ENCODE measurements around the gene ATG9B. TPM values are rescaled to one million over a fixed set of nuclear protein-coding genes. Genes with fewer than 3 reads are reported as not detected.
A peak's percentile ranks its signal among the peaks of the same experiment; 100 is the strongest.

ATG9B gene, protein sequence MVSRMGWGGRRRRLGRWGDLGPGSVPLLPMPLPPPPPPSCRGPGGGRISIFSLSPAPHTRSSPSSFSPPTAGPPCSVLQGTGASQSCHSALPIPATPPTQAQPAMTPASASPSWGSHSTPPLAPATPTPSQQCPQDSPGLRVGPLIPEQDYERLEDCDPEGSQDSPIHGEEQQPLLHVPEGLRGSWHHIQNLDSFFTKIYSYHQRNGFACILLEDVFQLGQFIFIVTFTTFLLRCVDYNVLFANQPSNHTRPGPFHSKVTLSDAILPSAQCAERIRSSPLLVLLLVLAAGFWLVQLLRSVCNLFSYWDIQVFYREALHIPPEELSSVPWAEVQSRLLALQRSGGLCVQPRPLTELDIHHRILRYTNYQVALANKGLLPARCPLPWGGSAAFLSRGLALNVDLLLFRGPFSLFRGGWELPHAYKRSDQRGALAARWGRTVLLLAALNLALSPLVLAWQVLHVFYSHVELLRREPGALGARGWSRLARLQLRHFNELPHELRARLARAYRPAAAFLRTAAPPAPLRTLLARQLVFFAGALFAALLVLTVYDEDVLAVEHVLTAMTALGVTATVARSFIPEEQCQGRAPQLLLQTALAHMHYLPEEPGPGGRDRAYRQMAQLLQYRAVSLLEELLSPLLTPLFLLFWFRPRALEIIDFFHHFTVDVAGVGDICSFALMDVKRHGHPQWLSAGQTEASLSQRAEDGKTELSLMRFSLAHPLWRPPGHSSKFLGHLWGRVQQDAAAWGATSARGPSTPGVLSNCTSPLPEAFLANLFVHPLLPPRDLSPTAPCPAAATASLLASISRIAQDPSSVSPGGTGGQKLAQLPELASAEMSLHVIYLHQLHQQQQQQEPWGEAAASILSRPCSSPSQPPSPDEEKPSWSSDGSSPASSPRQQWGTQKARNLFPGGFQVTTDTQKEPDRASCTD
- 25.8 TPM for total RNA-seq

DNA sequence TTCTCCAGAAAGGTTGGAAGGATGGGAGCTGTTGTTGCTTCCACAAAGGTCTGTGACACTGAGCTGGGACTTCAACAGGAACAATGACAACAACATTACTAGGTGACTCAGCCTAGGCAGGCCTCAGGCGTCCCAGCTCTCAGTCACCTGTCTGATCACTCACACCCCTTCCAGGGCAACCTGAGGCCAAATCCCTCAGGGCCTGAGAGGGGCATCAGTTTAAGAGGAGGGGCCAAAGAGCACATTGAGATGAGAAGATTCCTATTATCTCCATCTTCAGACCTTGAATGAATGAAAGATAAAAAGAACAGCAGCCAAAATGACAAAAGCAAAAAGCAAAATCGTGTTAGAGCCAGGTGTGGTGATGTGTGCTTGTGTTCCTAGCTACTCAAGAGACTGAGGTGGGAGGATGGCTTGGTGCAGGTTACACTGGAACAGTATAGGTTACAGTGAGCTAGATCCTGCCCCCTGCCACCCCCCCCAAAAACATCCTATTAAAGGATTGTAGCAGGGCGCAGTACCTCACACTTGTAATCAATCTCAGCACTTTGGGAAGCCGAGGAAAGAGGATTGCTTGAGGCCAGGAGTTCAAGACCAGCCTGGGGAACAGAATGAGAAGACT is at the start of gene ATG9B:
Gene ATG9B, minus strand, starts transcription at position 60 of the 622 bp plus-strand sequence. CDS start 71 bp downstream, outside the sequence.
- DNase-seq, result no peak

GRCh38 chr7:151073990-151074389 is 49.7 kb upstream of the ATG9B start:
- DNase-seq, result no peak

DNA sequence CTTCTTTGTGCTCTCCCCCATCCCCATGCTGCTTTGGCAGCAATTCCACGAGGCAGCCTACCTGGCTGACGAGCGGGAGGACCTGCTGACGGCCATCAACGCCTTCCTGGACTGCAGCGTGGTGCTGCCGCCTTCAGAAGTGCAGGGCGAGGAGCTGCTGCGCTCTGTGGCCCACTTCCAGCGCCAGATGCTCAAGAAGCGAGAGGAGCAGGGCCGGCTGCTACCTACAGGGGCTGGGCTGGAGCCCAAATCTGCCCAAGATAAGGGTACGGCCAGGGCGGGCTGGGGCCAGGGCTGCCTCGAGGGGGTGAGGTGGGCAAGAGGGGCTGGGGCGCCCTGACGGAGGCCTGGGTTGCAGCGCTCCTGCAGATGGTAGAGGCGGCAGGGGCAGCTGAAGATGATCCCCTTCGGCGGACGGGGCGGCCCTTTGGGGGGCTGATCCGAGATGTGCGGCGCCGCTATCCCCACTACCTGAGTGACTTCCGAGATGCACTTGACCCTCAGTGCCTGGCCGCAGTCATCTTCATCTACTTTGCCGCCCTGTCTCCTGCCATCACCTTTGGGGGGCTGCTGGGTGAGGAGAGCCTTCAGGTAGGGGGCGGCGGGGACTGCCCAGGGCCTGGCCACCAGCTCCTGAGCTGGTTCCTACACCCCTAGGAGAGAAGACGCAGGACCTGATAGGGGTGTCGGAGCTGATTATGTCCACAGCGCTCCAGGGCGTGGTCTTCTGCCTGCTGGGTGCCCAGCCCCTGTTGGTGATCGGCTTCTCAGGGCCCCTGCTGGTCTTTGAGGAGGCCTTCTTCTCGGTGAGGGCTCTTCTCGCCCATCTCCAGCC is 47.0 kb upstream of the ATG9B start:
- DNase-seq, result no peak

- DNase-seq, result no peak
Measured at GRCh38 chr7:151070574-151070960, 46.3 kb upstream of the ATG9B start.

GRCh38 chr7:151069841-151070573 is 45.7 kb upstream of the ATG9B start:
- no peak for DNase-seq

DNA sequence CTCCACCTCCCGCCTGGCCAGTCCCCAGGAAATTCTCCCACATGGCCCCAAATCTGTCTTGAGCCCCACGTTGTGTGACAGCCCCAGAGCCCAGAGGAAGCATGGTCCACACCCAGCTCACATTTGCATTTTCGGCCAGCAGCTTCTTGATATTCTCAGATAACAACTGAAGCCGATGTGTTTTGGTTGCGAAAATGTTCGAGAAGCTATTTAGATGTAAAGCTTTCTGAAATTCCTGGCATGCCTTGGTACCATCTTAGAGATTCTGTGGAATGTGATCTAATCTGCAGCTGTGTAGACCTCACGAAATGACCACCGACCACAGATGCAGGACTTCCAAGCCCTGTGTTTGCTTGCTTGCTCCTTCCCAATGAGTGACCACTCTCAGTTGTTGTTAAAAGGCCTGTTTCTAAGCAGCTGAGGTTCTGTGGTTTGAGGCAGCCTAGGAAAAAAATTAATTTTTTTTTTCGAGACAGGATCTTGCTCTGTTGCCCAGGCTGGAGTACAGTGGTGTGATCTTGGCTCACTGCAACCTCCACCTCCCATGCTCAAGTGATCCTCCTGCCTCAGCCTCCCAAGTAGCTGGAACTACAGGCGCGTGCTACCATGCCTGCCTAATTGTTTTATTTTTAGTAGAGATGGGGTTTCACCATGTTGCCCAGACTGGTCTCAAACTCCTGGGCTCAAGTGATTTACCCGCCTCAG is 43.9 kb upstream of the ATG9B start:
- no peak for DNase-seq

GRCh38 chr7:151066273-151066974 is 42.1 kb upstream of the ATG9B start:
- DNase-seq, result no peak

DNA sequence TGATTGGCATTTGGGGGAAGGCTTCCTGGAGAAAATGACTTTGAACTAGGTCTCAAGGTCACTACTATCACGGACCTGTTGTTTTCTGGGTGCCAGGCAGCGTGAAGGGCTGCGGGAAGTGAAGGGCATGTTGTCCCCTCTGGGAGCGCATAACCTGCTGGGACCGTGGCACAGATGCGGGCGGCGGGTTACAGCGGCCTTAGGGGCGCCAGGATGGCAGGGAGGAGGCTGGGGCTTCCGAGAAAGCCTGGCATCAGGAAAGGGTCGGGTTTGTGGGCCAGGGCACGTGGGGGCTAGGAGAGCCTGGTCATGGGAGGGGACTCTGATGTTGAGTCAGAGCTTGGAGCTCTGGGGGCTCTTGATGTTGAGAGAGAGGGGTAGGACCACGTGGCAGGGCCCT is 41.2 kb upstream of the ATG9B start:
- no peak for DNase-seq

GRCh38 chr7:151064993-151065392 is 40.7 kb upstream of the ATG9B start:
- DNase-seq, result no peak

DNA sequence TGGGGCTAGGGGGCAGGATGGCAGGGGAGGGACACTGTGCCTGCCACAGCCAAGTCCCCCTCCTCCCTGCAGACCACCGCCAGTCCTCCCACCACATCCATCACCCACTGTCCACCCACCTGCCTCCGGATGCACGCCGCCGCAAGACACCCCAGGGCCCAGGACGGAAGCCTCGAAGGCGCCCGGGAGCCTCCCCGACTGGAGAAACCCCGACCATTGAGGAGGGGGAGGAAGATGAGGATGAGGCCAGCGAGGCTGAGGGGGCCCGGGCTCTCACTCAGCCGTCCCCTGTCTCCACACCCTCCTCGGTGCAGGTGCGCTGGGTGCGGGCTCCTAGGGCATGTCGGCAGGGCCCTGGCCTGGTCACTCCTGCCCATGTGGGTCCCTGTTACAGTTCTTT is 40.2 kb upstream of the ATG9B start:
- no peak for DNase-seq

GRCh38 chr7:151063212-151063561 is 38.9 kb upstream of the ATG9B start:
- DNase-seq, result peak; percentile 59

DNA sequence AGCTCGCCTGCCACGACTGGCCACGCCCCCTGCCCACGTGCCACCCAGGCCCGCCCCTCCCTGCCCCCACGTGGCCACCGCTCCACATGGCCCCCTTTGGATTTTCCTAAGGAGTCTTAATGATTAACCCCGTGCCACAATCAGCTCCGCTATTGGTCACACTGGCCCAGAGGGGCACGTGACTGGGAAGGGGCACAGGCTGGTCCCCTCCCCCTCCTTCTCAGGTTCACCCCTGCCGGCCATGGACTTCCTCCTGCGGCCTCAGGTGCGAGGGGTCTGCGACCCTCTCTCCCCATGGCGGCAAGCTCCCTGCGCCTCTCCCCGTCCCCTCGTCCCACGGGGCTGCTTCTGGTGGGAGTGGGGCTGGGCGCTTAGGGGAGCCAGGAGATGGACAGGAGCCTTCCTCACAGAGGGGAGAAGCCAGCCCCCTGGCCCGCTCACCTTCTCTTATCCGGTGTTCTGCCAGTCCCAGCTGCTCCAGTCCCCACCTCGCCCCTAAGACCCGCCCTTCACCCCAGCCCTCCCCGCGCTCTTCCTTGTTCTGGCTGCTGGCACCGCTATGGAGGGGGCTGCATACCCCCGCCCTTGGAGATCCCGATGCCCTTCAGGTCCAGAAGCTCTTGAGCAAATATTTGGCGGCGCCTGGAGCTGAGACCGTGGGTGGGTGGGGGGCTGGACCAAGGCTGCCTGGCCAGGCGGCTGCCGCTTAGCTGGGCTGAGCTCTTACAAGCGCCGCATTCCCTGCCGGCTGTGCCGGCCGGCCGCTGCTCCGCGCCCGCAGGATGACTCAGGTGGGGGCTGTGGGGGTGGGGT is 38.3 kb upstream of the ATG9B start:
- DNase-seq, result peak; percentile 51

- DNase-seq, result no peak
Measured at GRCh38 chr7:151062111-151062398, 37.8 kb upstream of the ATG9B start.

DNA sequence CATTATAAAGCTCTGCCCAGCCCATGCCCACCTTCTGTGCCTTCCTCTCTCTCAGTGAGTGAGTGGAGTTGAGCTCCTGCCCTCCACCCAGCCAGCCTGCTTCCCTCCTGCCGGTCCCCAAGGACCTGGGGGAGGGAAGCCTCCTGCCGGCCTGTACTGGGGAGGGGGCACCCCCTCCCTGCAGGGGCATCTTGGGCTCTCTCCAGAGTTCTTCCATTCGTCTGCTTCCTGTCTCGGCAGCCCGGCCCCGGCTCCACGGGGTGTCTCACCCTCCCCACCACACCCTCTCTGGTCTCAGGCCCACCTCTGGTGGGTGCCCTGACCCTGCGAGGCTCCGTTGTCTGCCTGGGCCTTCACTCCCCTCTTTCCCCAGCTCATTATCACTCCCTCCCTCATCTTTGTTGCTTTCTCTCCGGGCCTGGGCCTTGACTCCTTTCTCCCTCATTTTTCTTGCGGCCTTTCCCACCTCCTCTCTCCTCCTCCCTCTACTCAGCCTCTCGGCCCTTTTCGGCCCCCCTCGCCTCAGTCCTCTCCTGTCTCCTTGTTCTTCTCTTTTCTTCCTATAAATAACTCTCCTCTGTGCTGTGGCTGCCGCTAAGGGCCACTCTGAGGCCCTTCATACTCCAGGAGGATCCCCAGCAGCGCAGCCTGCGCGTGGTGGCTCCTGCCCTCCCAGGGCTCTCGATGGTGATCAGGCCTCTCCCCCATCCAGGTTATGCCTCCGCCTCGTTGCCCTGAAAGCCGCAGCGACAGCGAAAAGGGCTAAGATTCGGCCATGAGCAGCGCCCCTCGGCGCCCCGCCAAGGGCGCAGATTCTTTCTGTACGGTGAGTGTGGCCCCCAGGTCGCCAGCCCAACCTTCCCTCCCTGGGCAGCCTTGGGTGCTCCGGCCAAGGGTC is 37.2 kb upstream of the ATG9B start:
- no peak for DNase-seq

DNA sequence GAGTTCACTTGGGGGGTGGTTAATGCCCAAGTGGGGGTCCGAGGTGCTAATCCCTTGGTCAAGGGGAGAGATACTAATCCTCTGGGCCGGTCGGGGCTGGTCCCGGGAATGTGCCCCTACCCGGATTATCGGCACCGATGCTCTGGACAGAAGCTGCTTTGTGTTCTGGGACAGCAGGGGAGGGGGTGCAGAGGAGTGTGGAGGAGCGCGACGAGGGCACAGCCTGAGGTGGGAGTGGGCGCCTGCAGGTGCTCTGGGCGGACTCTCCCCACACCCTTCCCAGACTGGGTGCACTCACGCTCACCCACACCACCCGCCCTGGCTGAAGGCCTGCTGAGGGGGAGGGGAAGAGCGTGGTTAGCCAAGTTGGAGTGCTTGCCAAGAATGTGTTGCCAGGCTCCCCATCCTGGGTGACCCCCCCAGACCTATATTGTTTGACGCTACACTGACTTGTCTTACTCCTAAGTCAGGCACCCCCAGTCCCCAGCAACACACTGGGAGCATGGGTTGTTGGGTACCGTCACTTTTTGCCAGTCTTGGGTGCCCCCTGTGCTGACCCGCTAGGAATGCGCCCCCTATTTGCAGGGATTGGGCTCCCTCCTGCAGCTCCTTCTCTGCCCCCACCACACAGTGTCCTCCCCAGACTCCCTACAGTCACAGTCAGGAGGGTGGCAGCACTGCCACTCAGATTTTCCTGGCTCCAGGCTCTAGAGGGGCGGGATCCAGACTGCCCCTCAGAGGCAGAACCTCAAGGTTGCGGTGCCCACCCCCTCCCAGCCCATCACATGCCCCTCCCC is 36.3 kb upstream of the ATG9B start:
- peak; percentile 26 for DNase-seq

DNA sequence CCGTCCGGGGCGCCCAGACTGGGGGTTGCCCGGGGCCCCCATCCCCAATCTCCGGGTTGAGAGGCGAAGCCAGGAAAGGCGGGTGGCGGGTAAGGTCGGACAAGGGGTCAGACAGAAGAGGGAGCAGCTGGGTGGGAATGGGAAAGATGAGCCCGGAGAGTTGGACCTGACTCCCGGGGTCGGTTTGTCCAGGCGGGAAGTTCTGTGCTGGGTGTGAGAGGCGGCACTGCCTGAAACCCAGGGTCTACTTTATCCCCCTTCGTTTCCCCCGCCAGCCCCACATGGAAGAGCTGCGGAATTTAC is 35.8 kb upstream of the ATG9B start:
- DNase-seq, result no peak

DNA sequence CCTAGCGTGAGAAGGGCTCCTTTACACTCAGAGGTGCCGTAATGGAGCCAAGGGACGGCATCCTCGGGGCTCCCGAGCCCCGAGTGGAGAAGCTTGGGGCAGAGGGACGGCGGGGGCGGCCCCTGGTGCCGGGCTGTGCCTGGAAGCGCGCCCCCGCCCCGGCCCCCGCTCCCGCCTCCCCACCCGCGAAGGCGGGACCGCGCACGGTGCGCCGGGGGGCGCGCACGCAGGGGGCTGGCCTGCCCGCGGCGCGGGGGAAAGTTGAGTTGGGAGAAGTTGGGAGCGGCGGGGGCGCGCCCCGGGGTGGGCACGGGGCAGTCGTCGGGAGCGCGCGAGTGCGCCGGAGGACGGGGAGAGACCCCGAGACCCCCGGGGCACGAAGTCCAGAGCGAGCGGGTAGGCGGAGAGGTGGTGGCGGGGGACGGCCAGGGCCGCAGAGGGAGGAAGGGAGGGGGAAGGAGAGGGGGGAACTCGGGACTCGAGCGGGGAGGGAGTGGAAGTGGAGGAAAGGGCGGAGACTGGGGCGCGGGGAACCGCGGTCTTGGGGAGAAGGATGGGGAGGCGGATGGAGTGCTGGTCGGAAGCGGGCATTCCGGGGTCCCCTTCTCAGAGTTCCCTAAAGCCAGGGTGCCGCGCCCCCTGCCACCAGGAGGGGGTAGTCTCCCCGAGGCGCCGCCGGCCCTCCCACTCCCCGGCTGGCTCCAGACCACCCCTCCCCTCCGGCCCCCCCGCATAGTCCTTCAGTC is 35.2 kb upstream of the ATG9B start, which contains the start of gene SLC4A2:
Gene SLC4A2, plus strand, starts transcription at position 223 of the 746 bp plus-strand sequence. CDS start 2,399 bp downstream, outside the sequence.
- DNase-seq, result peak; percentile 91

All from tongue (tissue), 2 donors.